Common myeloid progenitor, CD34-positive (primary cell): ENCODE results near the gene GALNT14.

Experiments
- CTCF ChIA-PET: fragments of 350-600 bp; sonication (Branson Sonifier 250); formaldehyde crosslinking; loops from one replicate; lab custom pipeline; 2021; ENCODE audit warnings: antibody characterized with exemption; lab: Charles Lee
- POLR2A ChIA-PET: fragments of 350-600 bp; sonication (Branson Sonifier 250); formaldehyde crosslinking; loops from one replicate; lab custom pipeline; 2021; ENCODE audit warnings: antibody characterized with exemption; lab: Charles Lee
- DNase-seq, 3 donors: peaks; one replicate each; pipeline versions ENCODE4 v3.0.0 to v3.0.0-alpha.2; 2013
- H3K27ac ChIP-seq, 2 experiments: 1 replicate in 1 of 2; 2 replicates in 1 of 2; pipeline ENCODE4 v1.7.0; 2013; ENCODE audit warnings: inconsistent platforms in 2 of 2, low read length in 2 of 2, mild to moderate bottlenecking in 2 of 2, low read depth in 1 of 2, moderate library complexity in 1 of 2; ENCODE audit not compliant: severe bottlenecking in 2 of 2, insufficient read depth in 1 of 2, poor library complexity in 1 of 2
- H3K27me3 ChIP-seq, 5 experiments: replicated peaks in 2 of 5; 1 replicate in 3 of 5; 2 replicates in 2 of 5; pipeline versions ENCODE4 v1.6.1 to v1.7.0; 2013; ENCODE audit warnings: low read length in 4 of 5, mild to moderate bottlenecking in 2 of 5, moderate library complexity in 2 of 5, inconsistent platforms in 1 of 5; ENCODE audit not compliant: insufficient read depth in 5 of 5, control insufficient read depth in 4 of 5
- H3K36me3 ChIP-seq, 4 experiments: 1 replicate in 2 of 4; 2 replicates in 2 of 4; pipeline versions ENCODE4 v1.6.1 to v1.7.0; 2013; ENCODE audit warnings: low read length in 3 of 4, control low read depth in 1 of 4, mild to moderate bottlenecking in 1 of 4; ENCODE audit not compliant: control insufficient read depth in 4 of 4, insufficient read depth in 4 of 4
- H3K4me1 ChIP-seq, 4 experiments: 1 replicate in 3 of 4; 2 replicates in 1 of 4; pipeline versions ENCODE4 v1.6.1 to v1.7.1; 2013; ENCODE audit warnings: low read length in 3 of 4, mild to moderate bottlenecking in 3 of 4, control low read depth in 1 of 4, inconsistent platforms in 1 of 4, moderate library complexity in 1 of 4; ENCODE audit not compliant: control insufficient read depth in 4 of 4, insufficient read depth in 4 of 4; ENCODE audit errors: control extremely low read depth in 1 of 4
- H3K4me3 ChIP-seq, 7 experiments: 1 replicate in 4 of 7; 2 replicates in 3 of 7; pipeline versions ENCODE4 v1.5.1 to v1.7.0; 2013; ENCODE audit warnings: mild to moderate bottlenecking in 7 of 7, low read length in 6 of 7, moderate library complexity in 6 of 7, inconsistent platforms in 2 of 7, low read depth in 2 of 7, control low read depth in 1 of 7; ENCODE audit not compliant: insufficient read depth in 4 of 7, control insufficient read depth in 1 of 7; ENCODE audit errors: extremely low read depth in 1 of 7
- H3K9me3 ChIP-seq, 5 experiments: 1 replicate in 4 of 5; 2 replicates in 1 of 5; pipeline versions ENCODE4 v1.6.1 to v1.7.1; 2013; ENCODE audit warnings: low read length in 4 of 5, mild to moderate bottlenecking in 2 of 5, inconsistent platforms in 1 of 5, low read depth in 1 of 5, moderate library complexity in 1 of 5; ENCODE audit not compliant: control insufficient read depth in 4 of 5, insufficient read depth in 2 of 5; ENCODE audit errors: control extremely low read depth in 1 of 5
- WGBS: methylation state at CpG from one replicate; pipeline ENCODE4 v1.1.5; 2013; ENCODE audit not compliant: insufficient coverage; 5-methylcytosine and 5-hydroxymethylcytosine counted together

GALNT14 gene

DNA sequence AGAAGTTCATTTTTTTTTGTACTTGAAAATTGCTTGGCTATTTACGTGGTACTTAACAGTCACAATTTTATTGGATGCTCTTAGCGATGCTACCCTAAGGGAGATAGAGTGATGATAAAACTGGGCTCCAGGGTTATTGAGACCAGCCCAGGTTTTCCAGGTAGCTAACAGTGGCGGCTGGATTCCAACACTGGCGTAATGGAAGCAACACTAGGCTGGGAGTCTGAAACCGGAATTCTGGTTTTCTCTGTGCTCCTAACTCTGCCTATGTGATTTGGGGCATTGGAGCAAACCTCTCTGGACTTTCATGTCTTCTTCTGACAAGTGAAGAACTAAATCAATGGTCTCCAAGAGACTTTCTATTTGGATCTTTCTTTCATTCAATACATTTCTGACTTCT lies 9.4 kb upstream of the GALNT14 start:
- no peaks in the 10 kb centered on the region for H3K9me3 ChIP-seq
- H3K27ac ChIP-seq, result no peak overlapping the region
- ChIA-PET POLR2A (no interaction called here), CTCF (no interaction called here)
- whole genome bisulfite sequencing, result 100% methylated on average over 5 of the region's 5 CpGs
- H3K36me3 ChIP-seq, result no peaks in the 10 kb centered on the region
- no peaks in the 10 kb centered on the region for H3K4me1 ChIP-seq
- peaks cover 0 to 4% (median 0%) of the 10 kb centered on the region in 5 experiments for H3K27me3 ChIP-seq
- no peak for DNase-seq
- H3K4me3 ChIP-seq, result no peak overlapping the region

DNA sequence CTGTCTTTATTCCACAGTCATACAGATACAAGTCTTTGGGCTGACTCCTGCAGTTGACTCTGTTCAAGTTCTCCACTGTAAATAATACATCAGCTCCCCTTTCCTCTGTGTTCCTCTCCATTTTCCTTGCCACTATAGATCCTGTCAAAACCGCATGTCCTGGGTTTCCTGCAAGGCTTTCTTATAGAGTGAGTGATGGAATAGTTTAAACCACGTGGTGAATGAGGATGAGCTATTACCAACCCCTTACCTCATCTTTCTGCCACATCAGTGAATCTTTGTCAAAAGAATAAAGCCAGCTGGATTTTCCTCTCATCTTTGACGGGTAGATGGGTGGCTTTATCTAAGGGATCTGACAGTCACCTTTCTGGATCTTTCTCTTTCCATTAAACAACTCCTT lies 3.9 kb upstream of the GALNT14 start:
- ChIA-PET POLR2A (no interaction called here), CTCF (interaction anchor here (1.1 to 4.6 kb wide), 2 partner anchors 24 to 28 kb away, joined by 3 to 19 read pairs; no protein-coding TSS in a partner anchor)
- Histone ChIP-seq H3K27me3 (peaks cover 0 to 18% (median 0%) of the 10 kb centered on the region in 5 experiments), H3K4me3 (no peak overlapping the region), H3K27ac (no peak overlapping the region), H3K36me3 (no peaks in the 10 kb centered on the region), H3K4me1 (peaks cover 1 to 18% (median 16%) of the 10 kb centered on the region in 4 experiments), H3K9me3 (no peaks in the 10 kb centered on the region)
- 100% methylated on average over 1 of the region's 3 CpGs for WGBS
- no peak for DNase-seq

DNA sequence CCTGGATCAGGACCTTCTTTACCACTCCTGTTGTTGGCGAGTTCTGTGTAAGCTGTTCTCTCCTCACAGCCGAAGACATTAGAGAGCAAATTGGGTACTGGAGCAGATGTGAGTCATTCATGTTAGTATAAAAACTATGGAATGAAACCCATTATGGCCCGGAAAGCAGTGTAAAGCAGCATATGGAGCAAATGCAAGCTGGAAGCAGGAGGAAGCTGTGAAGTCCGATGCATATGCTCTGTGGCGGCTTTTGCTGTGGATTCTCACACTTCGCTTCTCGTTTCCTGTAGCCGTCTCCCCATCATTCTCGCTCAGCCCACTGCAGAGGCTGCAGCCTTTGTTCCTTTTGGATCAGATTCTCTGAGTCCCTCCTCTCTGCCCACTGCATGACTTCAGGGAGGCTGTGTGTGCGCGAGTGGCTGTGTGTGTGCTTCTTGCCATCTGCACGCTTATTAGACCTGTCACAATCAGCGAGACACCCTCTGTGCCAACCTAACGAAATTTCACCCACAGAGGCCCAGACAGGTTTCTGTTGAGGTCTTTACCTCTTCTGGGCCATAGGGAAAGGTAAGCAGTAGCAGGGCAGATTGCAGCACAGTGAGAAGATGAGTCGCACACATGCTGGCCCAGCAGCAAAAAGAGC lies 3.3 kb upstream of the GALNT14 start:
- no peak overlapping the region for H3K4me3 ChIP-seq
- POLR2A ChIA-PET, result no interaction called here
- peaks cover 2 to 24% (median 21%) of the 10 kb centered on the region in 4 experiments for H3K4me1 ChIP-seq
- H3K36me3 ChIP-seq, result no peaks in the 10 kb centered on the region
- 96% methylated on average over 13 of the region's 15 CpGs for WGBS
- H3K9me3 ChIP-seq, result no peaks in the 10 kb centered on the region
- H3K27ac ChIP-seq, result no peak overlapping the region
- CTCF ChIA-PET, result interaction anchor here (1.1 to 4.6 kb wide), 3 partner anchors 9 to 29 kb away, joined by 3 to 19 read pairs (median 6); no protein-coding TSS in a partner anchor
- no peak for DNase-seq
- peaks cover 0 to 23% (median 0%) of the 10 kb centered on the region in 5 experiments for H3K27me3 ChIP-seq

DNA sequence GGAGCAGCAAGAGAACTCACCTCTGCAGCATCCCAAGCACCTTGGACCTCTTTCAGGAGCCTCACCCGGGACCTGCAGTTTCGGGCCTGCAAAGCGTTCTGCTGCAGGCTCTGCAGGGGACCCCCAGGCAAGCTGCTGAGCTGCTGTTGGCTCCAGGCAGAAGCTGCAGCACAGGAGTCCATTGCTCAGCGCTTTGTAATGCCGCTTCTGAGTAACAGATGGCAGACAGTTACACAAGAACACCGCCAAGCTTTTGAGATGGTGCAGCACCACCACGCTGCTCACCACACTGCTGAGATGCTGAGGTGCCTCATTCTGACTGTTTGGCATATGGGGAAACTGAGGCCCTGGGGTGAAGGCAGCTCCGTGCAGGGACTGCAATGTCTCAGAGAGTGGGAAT lies 1.9 kb upstream of the GALNT14 start:
- POLR2A ChIA-PET, result no interaction called here
- DNase-seq, result peak in 2 of 3 donors; percentile 21 to 23
- WGBS, result 100% methylated on average over 8 of the region's 8 CpGs
- Histone ChIP-seq H3K36me3 (no peaks in the 10 kb centered on the region), H3K4me1 (peaks cover 4 to 25% (median 22%) of the 10 kb centered on the region in 4 experiments), H3K27ac (no peak overlapping the region), H3K27me3 (peaks cover 0 to 23% (median 0%) of the 10 kb centered on the region in 5 experiments), H3K9me3 (no peaks in the 10 kb centered on the region), H3K4me3 (no peak overlapping the region)
- CTCF ChIA-PET, result interaction anchor here (1.1 to 4.6 kb wide), 5 partner anchors 10 to 30 kb away, joined by 3 to 19 read pairs (median 6); no protein-coding TSS in a partner anchor

DNA sequence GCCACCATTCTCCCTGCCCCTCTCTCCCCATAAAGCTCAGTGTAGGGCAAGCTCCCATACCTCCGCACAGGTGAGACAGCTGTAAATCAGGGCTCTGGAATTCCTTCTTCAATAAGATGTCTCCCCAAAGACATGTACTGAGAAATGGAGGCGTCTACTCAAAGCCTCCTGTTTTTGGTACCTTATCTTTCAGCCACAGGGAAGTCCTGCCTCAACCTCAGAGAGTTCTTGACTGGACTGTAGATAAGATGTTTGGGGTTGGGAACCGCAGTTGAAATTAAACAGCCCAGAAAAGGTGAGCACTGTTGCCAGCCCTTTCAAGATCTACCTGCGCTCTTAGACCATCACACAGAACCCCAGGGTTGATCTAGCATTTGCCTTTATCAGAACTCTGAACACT lies 1.4 kb upstream of the GALNT14 start:
- ChIA-PET CTCF (interaction anchor here (1.1 to 4.6 kb wide), 6 partner anchors 9 to 194 kb away, joined by 3 to 19 read pairs (median 5); no protein-coding TSS in a partner anchor), POLR2A (no interaction called here)
- no peaks in the 10 kb centered on the region for H3K9me3 ChIP-seq

DNA sequence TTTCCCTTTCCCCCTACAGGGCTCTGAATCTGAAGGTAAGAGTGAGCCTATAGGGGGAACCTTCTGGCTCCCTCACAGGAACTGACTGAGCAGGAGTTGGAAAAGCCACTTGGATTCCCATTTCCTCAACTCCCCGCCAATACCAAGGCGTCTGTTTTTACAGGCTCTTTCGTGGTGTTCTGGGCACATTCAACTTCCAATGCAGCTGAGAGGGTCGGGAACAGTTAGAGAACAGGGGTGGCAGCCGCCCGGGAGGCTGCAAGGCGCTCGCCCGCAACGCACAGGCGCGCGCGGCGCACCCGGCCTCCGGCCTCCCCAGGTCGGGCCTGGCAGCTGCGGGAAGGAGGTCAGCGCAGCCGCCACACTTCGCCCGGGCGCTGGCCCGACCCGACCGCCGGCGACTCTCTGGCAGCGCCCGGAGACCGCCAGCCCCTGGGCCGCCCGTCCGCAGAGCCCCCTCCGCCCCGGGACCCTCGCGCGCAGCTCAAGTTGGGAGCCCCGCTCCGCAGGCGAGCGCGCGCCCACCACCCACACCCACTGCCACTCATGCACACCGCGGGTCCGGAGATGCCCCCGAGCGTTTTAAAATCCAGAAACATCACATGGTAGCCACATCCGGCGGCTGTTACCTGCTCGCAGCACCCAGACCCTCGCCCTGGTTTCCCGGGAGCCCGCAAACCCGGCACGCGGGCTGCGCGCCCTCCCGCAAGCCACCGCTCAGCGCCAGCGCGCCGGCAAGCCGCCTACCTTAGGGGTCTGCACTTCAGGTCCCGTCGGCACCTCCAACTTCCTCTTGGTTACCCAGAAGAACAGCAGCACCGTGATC lies 816 bp downstream of the GALNT14 start:
- under 1% methylated on average over 56 of the region's 72 CpGs for WGBS
- H3K4me3 ChIP-seq, result peak overlapping the region; percentile 44 to 81 (median 71)
- H3K9me3 ChIP-seq, result no peaks in the 10 kb centered on the region
- ChIA-PET POLR2A (interaction anchor here (0.7 kb wide), 1 partner anchor 906 kb away, joined by 3 read pairs; the partner anchor contains the start of gene LBH), CTCF (interaction anchor here (0.5 to 4.6 kb wide), 14 partner anchors 8 to 277 kb away, joined by 3 to 19 read pairs (median 3); no protein-coding TSS in a partner anchor)
- peaks cover 4 to 25% (median 22%) of the 10 kb centered on the region in 4 experiments for H3K4me1 ChIP-seq
- H3K27me3 ChIP-seq, result peaks cover 0 to 23% (median 0%) of the 10 kb centered on the region in 5 experiments
- H3K36me3 ChIP-seq, result no peaks in the 10 kb centered on the region
- no peak overlapping the region for H3K27ac ChIP-seq
- peak; percentile 9 to 45 (median 33) for DNase-seq

More for the DNA sequence above, 1.4 kb upstream of the GALNT14 start:
- Histone ChIP-seq H3K36me3 (no peaks in the 10 kb centered on the region), H3K27me3 (peaks cover 0 to 23% (median 0%) of the 10 kb centered on the region in 5 experiments), H3K27ac (no peak overlapping the region), H3K4me3 (no peak overlapping the region), H3K4me1 (peaks cover 4 to 25% (median 22%) of the 10 kb centered on the region in 4 experiments)
- peak; percentile 6 to 33 (median 17) for DNase-seq
- WGBS, result 83% methylated on average over 2 of the region's 4 CpGs
